ENCODE data around the gene LCNL1.

- no peak for TF ChIP-seq CTCF (IDR thresholded peaks at IDR 0.05; ENCODE audit: insufficient read depth, low read depth, low read length)
- TF ChIP-seq EZH2 (IDR thresholded peaks at IDR 0.05; ENCODE audit: insufficient read depth, low read length) = no peak
These were observed 29.7 kb upstream of the LCNL1 start for GRCh38 chr9:136952876-136953770.

Measured in astrocyte (in vitro differentiated cells and primary cell).